Brain pericyte (primary cell): ENCODE data around the gene VARS1.
"Not testable (repeated sequence)": the region's sequence is repeated elsewhere in the genome, so short reads cannot be mapped to it uniquely, and the experiment has no call there.

Source experiments
- DNase-seq: peaks from one replicate; pipeline ENCODE4 v3.0.0-alpha.2; 2012; ENCODE audit warnings: low read depth, low spot score

VARS1 gene

DNA sequence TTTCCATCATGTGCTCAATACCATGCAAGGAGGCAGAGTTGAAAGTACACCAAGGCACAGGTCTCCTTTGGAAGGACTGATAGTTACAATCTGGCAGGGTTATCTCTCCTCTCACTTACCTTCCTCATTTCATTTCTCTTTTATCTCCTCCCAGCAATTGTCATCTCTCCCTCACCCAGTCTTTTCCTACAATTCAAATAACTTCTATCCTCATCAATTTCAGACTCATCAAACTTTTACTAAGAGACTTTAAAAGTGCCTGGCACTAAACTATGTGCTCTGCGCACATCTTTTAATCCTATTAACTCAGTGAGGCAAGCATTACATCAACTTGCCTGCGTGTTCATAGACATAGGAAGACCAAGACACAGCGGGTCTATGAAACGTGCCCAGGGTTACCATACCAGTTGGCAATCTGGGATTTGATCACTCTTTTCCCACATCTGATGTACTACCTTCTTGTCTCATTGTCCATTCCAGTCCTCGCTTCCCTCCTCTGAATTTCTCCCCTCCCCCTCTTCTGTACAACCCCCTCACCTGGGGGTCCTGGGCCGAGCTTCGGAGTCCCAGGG lies 1.2 kb downstream of the VARS1 start:
- no peak for DNase-seq

DNA sequence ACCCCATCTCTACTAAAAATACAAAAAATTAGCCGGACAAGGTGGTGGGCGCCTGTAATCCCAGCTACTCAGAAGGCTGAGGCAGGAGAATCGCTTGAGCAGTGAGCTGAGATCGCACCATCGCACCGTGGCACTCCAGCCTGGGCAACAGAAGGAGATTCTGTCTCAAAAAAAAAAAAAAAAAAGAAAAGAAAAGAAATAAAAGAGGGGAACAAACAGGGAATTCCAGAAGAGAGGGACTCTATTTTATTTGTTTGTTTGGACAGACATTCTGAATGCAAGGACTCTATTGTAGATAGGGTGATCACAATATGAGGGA lies 1.7 kb downstream of the VARS1 start:
- not testable (repeated sequence) for DNase-seq

DNA sequence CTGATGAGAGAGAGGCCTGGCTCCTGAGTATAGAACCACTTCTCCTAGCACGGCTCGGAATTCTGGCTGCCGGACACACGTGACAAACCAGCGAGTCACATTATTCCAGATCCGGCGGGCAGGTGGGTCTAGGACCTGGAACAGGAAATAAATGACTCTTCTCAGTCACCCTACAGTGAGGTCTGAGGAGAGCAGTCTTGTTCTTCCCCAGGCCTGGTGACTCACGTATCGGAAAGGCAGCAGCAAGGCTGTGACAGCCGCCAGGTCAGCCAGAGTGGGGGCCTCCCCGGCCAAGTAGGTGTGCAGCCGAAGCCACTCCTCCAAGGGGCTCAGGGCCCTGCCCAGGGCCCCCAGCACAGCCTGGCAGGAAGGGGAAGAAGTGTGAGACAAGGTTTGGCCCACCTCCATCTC lies 2.8 kb downstream of the VARS1 start:
- DNase-seq = no peak

DNA sequence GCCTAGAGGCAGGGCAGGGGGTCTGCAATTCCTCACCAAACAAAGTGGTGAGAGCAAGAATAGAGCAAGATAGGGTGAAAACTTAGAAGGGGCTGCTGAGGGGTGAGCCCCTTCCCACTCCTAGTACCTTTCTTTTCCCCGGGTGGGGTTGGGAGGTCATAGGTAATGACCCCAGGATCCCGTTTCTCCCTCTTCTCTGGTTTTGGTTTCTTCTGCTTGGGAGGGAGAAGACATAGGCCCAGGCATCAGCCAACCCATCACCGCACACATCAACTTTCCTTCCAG lies 3.5 kb downstream of the VARS1 start:
- DNase-seq = no peak

DNA sequence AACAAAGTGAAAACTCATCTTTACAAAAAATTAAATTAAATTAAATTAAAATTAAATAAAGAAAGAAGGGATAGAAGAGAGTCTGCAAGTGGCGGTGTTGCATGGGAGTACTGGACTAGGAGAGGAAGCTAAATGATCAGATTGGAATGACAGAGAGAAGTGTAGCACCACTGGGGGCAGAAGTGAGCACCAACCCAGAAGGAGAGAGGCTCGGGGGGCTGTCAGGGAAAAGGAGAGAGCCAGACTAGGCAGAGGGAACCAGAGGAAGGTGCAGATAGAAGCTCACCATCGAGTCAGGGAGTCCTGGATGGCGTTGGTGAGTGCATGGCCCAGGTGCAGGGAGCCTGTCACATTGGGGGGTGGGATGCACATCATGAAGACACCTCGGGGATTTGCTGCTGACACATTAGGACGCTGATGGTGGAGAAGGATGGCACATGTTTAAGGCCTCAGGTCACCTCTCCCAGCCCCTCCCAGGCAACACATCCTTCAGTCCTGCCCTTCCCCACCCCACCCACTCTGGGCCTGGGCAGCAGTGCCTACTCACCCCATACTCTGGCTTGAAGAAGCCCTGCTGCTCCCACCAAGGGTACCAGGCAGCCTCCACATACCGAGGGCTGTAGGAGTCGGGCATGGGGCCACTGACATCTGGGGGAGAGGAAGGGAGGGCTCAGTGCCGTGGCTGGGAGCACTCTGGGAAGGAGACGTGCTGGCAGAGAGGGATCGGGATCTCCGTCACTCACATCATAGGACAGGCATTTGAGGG lies 4.0 kb downstream of the VARS1 start:
- DNase-seq = no peak

DNA sequence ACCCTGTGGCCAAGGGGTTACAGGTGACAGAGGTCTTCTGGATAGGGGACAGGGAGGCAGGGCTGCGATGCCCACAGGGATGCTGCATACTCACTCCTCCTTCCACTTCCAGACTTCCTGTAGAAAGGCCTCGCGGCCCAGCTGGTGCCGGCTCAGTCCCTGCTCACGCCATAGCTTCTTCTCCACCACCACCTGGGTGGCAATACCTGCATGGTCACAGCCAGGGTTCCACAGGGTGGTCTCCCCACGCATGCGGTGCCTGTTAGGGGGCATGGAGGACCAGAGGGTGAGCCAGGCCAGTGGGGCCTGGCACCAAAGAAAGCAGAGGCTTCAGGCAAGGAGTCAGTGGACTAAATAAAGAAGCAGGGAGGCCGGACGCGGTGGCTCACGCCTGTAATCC lies 10.1 kb downstream of the VARS1 start:
- no peak for DNase-seq

DNA sequence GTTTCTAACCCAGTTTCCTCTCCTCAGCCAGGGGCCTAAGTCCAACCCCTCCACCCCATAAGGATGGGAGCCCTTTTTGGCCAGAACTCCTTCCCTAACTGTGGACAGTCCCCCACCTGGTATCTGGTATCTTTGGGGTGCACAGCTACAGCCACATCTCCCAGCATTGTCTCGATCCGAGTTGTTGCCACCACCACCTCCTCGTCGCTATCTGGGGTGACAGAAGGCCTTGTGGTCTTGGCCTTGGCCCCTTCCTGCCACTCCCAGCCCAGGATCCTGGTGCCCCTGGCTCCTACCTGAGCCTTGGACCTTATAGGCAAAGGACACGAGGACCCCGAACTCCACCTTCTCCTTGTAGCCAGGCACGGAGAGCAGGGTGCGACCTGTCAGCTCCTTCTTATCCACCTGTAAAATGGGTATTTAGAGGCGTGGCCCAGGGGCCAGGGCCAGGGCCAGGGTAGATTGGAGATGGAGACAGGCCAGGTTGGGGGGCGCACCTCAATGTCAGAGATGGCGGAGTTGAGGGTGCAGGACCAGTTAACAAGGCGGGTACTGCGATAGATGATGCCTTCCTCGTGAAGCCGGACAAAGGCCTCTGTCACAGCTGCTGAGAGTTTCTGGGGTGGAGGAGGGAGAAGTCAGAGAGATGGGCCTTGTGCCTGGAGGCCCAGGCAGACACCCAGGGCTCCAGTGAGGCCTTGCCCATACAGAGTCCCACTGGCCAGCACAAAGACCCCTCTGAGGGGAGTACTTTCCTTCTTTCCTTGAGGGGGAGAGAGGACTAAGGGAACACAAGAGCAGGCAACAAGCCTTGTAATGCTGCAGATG lies 11.2 kb downstream of the VARS1 start:
- no peak for DNase-seq

DNA sequence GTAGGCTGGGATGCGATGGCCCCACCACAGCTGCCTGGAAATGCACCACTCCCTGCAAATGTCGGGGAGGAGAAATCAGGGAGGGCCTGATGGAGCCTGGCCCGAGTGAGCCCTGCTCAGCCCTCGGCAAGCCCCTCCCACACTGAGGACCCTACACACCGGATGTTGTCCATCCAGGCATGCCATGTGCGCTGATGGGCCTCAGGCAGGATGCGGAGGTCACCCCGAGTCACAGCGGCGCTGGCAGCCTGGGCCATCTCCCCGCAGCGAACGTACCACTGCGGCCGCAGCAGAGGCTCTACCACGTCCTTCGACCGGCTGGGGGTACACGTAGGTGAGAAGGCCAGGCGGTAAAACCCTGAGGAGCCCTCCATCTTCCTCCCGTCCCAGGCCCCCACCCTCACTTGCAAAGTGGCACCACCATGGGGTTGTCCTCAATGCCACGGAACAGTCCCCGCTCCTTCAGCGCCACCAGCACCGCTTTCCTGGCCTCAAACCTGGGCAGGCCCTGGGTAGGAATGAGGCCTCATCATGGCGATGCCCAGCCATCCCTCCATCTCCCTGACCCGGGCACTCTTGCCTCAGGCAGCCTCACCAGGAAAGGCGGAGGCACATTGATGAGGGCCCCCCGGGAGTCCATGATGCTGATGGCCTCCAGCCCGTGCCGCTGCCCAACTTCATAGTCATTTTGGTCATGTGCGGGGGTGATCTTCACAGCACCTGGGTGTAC lies 13.3 kb downstream of the VARS1 start:
- DNase-seq = no peak

DNA sequence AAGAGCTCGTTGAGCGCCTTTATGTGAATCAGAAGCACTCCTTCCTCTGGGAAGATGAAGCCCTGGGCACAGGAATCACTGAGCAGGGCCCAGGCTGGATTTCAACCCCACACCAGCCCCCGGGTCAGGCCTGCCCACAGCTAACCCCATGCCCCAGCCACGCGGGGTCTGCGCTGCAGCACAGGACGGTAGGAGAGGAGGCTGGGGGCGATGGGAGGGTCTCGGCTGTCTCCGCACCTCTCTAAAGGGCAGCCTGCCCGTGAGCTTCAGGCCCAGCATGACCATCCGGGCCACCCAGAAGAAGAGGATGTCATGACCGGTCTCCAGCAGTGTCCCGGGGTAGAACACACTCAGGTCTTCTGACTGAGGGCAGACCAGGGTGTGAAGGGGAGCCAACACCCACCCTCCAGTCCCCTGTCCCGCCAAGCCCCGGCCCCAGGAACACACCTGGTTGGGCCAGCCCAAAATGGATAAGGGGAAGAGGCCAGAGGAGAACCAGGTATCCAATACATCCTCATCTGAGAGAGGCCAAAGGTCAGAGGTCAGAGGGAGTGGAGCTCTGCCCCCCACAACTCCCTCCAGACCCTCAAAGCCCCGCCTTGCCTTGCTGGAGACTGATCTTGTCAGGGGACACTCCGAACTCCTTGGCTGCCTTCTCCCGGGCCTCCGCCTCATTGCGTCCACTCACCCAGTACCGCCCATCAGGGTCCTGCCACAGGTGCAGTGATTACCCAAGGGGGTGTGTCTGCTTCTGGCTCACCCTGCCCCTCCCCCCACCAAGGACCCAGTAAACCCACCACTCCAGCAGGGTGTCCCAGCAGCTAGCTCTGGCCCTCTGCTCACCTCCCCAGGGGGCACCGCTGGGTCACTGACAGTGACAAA lies 14.1 kb downstream of the VARS1 start:
- no peak for DNase-seq

DNA sequence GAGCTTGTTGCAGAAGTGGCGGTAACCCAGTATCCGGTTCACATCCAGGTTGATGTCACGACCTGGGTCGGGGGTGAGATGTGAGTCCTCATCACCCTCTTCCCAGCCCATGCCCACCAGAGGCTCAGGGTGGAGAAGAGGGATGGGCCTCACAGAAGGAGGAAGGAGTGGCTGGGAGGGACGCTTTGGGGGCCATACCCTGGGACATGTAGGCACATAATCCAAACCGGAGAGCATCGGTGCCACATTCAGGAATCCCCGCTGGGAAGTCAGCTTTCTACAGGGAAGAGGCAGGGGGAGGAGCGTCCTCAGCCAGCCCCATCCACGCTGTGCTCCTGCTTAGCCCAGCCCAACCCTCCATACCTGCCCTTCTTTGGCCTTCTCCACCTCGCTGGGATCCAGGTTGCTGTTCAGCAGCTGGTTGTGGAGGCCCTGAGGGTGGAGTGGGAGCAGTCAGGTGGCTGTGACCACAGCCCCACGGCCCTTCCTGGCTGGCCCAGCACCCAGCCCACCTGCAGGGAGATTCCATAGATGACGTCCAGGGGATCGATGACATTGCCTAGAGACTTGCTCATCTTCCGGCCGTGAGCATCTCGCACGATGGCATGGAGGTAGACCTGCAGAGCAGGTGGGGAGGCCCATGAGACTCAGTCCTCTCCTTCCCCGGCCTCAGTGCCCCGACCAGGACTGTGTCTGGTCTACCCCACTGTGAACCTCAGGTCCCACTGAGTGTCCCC lies 14.9 kb downstream of the VARS1 start:
- DNase-seq = no peak

DNA sequence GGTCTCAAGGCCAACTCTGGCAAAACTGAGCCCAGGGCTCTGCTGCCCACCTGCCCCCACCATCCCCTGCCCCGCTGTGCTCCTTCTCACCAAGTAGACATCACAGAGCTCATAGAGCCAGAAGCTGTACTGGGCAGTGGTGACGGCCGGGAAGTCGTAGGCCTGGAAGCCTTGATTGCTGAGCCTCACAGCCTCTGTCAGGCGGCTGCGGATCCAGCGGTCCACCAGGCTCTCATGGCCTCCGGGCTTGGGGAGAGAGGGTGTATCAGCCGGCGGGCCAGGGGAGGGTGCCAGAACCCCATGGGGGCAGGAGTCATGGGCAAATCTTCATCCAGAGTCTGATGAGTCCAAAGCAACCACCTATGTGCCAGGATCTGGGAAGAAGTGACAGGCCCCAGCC lies 15.6 kb downstream of the VARS1 start:
- no peak for DNase-seq

DNA sequence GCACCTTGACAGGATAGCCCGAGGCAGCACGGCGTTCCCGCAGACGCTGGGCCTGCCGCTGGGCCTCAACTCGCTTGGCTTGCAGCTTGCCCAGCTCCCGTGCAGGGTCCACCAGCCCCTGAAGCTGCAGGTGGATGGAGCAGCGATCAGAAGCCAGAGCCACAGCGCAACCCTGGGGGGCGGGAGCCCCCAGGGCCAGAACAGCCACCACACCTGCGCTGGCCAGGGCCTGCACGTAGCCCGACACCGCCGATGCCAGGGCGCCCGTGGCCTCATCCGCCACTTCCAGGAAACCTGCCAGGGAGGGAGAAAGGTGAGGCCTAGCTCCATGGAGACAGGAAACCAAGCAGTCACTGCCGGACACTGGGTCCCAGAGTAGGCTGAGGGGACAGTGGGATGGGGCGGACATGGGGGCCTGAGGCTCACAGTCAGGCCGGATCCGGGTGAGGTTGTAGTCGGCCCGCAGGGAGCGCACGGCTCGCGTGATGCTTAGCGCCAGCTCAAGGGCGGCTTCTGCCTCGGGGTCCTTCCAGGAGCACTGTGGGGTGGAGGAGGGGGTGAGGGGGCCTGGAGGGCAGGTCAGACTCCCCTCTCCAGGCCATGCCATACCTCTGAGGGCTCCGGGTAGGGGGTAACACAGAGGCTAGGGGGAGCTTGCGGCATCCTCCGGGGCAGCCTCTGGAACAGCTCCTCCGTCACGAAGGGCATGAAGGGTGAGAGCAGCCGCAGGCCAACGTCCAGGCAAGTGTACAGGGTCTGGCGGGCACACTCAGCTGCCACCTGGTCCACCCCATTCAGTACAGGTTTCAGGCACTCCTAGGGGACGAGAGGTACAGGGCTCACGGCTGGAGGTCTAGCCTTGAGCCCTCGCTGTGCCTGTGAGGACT lies 16.3 kb downstream of the VARS1 start:
- no peak for DNase-seq

DNA sequence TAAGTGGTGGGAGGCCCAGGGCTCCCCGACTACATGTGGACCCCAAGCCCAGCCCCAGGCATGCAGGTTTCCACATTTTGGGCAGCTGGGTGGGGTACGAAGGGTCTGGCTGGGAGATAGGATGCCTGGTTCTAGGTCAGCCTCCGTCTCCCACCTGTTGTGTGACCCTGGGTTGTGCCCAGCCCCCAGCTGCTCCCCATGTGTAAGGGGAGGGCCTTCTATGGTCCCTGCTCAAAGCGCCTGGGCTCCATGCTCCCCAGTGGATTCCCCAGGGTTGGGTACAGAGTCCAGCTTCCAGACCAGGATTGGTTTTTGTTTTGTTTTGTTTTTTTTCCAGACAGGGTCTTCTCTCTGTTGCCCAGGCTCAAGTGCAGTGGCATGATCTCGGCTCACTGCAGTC lies 17.4 kb downstream of the VARS1 start:
- DNase-seq = no peak

DNA sequence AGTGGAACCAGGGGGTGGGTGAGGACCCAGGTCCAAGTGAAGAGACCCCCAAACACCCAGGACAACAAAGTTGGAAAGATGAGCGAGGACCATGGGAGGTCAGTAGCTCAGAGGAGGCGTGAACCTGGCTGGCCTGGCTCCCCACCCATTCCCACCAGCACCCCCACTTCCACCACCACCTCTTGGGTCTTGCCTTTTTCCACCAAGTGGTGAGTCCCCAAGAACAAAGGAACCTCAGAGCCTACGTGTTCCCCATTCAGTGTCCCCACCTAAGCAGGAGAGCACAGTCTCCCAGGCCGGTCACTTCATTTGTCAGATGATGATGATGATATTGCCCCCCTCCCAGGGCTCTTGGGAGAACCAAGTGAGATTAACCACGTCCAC lies 17.9 kb downstream of the VARS1 start:
- no peak for DNase-seq

DNA sequence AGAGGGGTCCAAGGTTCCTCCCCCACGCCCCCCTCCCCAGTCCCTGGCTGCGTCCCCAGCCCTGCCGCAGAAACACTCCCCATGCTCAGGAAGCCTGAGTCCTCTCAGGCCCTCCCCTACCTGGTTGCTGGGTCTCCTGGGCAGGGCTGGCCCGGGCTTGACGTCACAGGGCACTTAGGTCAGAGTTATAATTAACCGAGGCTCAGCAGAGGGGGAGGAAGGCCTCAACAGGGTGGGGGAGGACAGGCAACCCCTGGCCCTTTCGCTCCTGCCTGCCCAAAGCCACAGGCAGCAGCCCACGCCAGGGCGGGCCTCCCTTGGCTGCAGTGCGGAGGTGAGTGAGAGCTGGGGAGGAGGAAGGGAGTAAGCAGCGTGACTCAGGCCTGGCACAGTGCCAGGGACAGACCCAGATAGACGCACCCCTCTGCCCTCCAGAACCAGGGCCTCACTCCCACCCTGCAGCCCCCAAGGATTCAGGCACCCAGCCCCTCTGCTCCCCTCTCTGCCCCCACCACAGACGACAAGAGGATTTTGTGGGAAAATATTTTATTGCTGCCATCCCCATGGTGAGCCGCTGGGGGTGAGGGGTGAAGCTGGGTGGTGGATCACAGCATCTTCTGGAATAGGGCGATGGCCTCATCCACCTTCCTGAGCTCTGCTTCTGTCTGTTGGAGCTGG lies 18.4 kb downstream of the VARS1 start, which contains the start of gene VWA7:
Gene VWA7, minus strand, starts transcription at position 340 of the 678 bp plus-strand sequence. CDS start 549 bp downstream, outside the sequence.
- no peak for DNase-seq

DNA sequence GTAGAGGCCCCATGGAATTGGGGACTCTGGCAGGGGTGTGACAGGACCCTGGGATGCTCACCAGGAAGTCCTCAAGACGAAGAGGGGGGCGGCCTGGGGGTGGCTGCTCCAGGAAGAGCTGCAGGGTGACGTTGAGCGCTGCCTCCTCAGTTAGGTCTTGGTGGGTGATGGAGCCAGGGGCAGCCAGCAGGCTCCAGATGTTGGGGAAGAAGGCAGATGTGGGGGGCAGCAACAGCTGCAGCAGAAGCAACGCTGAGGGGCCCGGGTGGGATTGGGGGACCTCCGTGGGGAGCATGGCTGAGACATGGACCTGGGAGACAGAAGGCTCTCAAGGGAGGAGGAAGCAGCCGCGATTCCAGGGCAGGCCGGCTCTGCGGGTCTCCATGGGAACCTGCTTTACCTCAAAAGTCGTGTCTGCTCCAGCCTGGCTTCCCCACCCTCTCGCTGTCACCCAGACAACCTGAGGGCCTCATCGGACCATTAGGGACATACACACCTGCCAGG lies 19.0 kb downstream of the VARS1 start:
- DNase-seq = no peak

DNA sequence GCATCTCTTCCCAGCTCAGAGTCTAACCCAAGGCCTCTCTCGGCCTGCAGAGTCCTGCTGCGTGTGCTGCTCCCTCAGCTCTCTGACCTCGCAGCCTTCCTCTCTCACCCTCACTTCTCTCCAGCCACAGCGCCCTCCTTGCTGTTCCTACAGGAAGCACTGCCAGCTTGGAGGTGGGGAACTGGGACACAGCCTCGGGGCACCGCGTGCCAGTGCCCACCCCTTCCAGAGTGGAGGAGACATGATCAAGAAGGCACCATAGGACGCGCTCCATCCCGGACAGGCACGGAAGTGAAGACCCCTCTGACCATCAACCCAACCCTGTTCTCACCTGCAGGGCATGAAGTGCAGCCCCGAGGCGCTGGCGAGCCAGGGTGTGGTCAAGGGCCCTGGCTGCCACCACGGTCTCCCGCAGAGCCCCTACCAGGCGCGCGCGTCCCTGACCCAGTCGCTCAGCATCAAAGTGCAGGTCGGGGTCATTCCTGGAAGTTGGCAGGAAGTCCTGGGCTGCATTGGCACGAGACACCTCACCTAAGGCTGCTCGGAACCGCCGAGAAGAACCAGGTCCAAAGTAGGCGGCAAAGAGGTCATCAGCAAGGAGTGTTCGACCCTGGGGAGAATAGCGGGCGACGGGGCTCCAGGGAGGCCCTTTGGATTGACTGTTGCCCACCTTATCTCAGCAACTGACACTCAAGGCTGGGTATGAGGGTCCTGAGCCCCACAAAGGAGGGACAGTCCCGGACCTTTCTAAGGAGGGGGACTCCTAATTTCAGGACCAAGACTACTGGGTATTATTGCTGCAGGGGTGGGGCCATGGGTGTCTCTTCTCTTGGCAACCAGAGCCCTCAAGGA lies 19.7 kb downstream of the VARS1 start:
- DNase-seq = no peak

DNA sequence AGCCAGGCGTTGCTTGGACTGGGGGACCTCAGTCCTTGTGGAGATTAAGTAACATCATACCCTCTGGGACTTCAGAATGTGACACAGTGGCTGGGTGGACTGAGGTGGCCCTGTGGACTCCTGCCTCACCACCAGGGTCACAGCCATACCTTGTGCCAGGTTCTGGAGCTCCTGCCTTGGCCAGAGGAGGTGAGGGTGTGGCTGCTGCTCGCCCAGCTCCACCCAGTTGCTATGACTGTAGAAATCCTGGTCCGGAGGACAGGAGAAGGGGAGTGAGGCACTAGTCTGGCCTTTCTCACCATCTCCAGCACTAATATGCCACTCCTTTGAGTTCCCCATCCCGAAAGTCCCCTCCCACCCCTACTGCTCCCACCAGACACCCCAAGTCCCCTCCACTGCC lies 20.4 kb downstream of the VARS1 start:
- DNase-seq = no peak
